Ovary (tissue), 9 donors: ENCODE data around the gene PHOSPHO2. TPM values are rescaled to one million over a fixed set of nuclear protein-coding genes. Genes with fewer than 3 reads are reported as not detected.
"Not testable (repeated sequence)": the region's sequence is repeated elsewhere in the genome, so short reads cannot be mapped to it uniquely, and the experiment has no call there.

ENCODE experiments used
- DNase-seq, 5 donors: peaks; one replicate each; pipeline ENCODE4 v3.0.0-alpha.2; 2019 to 2020
- H3K27ac ChIP-seq, 2 donors: fragments of 200-600 bp; one replicate each; pipeline versions ENCODE4 v1.5.1 to v1.8.0; 2019 to 2022
- H3K27me3 ChIP-seq: fragments of 200-600 bp; one replicate; pipeline ENCODE4 v1.8.0; 2022
- H3K36me3 ChIP-seq: fragments of 200-600 bp; sonication (generic); one replicate; pipeline ENCODE4 v1.5.1; 2019
- H3K4me1 ChIP-seq: one replicate; pipeline ENCODE4 v1.8.1; 2013; ENCODE audit warnings: mild to moderate bottlenecking, moderate library complexity; ENCODE audit not compliant: insufficient read depth
- H3K4me3 ChIP-seq: fragments of 200-600 bp; sonication (generic); one replicate; pipeline ENCODE4 v1.5.1; 2017
- H3K9me3 ChIP-seq, 2 donors: fragments of 200-600 bp in 1 of 2; sonication (generic) in 1 of 2; one replicate each; pipeline versions ENCODE4 v1.5.1 to v1.8.1; 2013 to 2019; ENCODE audit warnings: mild to moderate bottlenecking in 1 of 2, moderate library complexity in 1 of 2
- EP300 ChIP-seq: sonication (generic); formaldehyde crosslinking; IDR thresholded peaks from one replicate; pipeline ENCODE4 v1.6.1; 2017; ENCODE audit warnings: antibody characterized with exemption
- POLR2A ChIP-seq: fragments of 450-650 bp; IDR thresholded peaks from one replicate; pipeline ENCODE4 v1.6.1; 2017; ENCODE audit warnings: antibody characterized with exemption, mild to moderate bottlenecking, moderate library complexity
- WGBS, 3 donors: extraction: QIAGEN DNeasy Blood & Tissue Kit in 1 of 3; methylation state at CpG; one replicate each; pipeline versions ENCODE4 v1.1.5 to v1.1.7; 2013 to 2017; 5-methylcytosine and 5-hydroxymethylcytosine counted together
- intact Hi-C, 4 donors: fragments of 100-400 bp; cut with DNase I; formaldehyde crosslinking; loops; one replicate each; pipeline versions ENCODE4 v1.11.0 to v1.15.1; 2022 to 2023
- polyA plus RNA-seq, 2 donors: library from polyadenylated mRNA; stranded (reverse); fragments of 200-250 nt in 1 of 2; fragments of 350-450 nt in 1 of 2; fragmentation: Illumina TruSeq in 1 of 2; extraction: RNeasy Lipid Tissue Mini Kit (QIAGEN cat#74804) in 1 of 2; gene quantifications; one replicate each; pipeline ENCODE4 v1.2.3, GENCODE V29; 2013 to 2014
- total RNA-seq, 7 donors: library from RNA; depleted of rRNA in 2 of 7; stranded (reverse); fragments of >200 nt in 2 of 7; fragmentation: NEBNext Ultra II Directional in 3 of 7; extraction: Animal tissue kit (Norgen Biotek cat#: 25700) in 3 of 7; gene quantifications; one replicate each; pipeline versions ENCODE4 v1.1.0 to v1.2.4, GENCODE V29; 2016 to 2023
- TF ChIP-seq, protein P1 (sequence below), 3 donors: fragments of 450-650 bp in 2 of 3; fragments of 200-600 bp in 1 of 3; IDR thresholded peaks; one replicate each; pipeline versions ENCODE4 v1.5.1 to v1.8.0; 2016 to 2022; ENCODE audit warnings: antibody characterized with exemption in 3 of 3, mild to moderate bottlenecking in 1 of 3
- donor health status: DM: no; HTN: no; CAD: no; lungs with moderate emphysema.
- donor health status: DM: no; HTN: no; CAD: no.
- donor health status: Bipolar disorder and iron deficiency.
- donor health status: DM: yes; HTN: yes; CAD: no.
- donor health status: DM: no; HTN: no; CAD: no.
- donor health status: DM: yes; HTN: yes; CAD: no.

Gene PHOSPHO2
- total and polyA plus RNA-seq, 9 donors: 2.4 to 7.9 (median 5.8) TPM

DNA sequence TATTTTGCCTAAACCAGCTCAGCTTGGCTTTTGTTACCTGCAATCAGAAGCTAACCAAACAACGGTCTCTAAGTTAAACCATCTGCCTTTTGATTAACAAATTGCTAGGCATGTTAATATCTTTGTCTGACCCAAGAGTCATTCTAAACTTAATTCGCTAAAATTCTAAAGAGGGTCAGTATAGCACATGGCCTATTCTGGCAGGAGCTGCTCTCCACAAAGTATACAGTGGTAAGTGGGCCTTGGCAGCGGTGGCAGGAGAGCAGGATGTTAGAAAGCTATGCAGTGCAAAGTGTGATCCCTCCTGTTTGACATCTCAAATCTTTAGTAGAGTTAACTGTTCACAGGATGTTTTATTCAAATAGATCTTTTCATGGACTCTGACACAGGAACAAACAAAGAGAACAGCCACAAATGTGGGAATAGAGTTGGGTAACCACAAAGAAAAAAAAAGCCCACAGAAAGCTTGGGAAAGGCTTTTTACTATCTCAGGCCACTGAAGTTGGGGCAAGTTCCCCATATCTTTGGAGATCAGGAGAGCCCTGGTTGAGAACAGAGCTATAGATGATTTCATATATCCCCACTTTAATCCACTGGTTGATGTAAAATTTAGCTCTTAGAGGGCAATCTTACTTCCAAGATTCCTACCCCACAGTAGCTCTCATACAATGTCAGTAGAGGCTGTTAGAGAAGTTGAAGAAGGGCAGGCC, 10.7 kb upstream of the PHOSPHO2 start:
- TF ChIP-seq, protein P1, sequence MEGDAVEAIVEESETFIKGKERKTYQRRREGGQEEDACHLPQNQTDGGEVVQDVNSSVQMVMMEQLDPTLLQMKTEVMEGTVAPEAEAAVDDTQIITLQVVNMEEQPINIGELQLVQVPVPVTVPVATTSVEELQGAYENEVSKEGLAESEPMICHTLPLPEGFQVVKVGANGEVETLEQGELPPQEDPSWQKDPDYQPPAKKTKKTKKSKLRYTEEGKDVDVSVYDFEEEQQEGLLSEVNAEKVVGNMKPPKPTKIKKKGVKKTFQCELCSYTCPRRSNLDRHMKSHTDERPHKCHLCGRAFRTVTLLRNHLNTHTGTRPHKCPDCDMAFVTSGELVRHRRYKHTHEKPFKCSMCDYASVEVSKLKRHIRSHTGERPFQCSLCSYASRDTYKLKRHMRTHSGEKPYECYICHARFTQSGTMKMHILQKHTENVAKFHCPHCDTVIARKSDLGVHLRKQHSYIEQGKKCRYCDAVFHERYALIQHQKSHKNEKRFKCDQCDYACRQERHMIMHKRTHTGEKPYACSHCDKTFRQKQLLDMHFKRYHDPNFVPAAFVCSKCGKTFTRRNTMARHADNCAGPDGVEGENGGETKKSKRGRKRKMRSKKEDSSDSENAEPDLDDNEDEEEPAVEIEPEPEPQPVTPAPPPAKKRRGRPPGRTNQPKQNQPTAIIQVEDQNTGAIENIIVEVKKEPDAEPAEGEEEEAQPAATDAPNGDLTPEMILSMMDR (IDR thresholded peaks at IDR 0.05): no peak
- no peak for TF ChIP-seq EP300
- TF ChIP-seq POLR2A: no peak
- Histone ChIP-seq H3K4me1 (no peaks in the 10 kb centered on the region), H3K27me3 (no peaks in the 10 kb centered on the region), H3K36me3 (no peaks in the 10 kb centered on the region), H3K9me3 (no peaks in the 10 kb centered on the region), H3K4me3 (no peak overlapping the region), H3K27ac (no peak overlapping the region)
- intact Hi-C loops: no loop called here
- DNase-seq: no peak
- 74 to 83% (median 81%) methylated on average over 3 of the region's 3 CpGs for WGBS, 3 donors

DNA sequence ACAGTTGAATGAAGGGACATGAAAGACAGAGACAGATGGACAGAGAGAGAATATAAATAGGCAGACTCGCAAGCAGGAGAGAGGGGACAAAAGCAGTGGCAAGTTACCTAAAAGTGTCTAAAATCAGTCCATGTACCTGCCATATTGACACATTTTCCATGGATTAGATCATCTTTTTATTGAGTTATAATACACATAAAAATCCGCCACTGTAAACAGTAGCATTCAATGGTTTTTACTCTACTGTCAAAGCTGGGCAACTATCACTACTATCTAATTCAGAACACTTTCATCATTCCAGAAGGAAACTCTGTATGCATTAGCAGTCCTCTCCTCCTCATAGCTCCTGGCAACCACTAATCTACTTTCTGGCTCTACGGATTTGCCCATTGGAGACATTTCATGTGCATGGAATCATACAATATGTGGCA, 10.1 kb upstream of the PHOSPHO2 start:
- no peaks in the 10 kb centered on the region for H3K36me3 ChIP-seq
- H3K4me1 ChIP-seq: no peaks in the 10 kb centered on the region
- no peak for TF ChIP-seq EP300
- TF ChIP-seq, protein P1 (IDR thresholded peaks at IDR 0.05): no peak
- TF ChIP-seq POLR2A: no peak
- intact Hi-C loops: no loop called here
- no peaks in the 10 kb centered on the region for H3K9me3 ChIP-seq
- 60 to 97% (median 80%) methylated on average over 3 of the region's 3 CpGs for WGBS, 3 donors
- H3K27ac ChIP-seq: no peak overlapping the region
- DNase-seq: no peak
- H3K4me3 ChIP-seq: no peak overlapping the region
- H3K27me3 ChIP-seq: no peaks in the 10 kb centered on the region

DNA sequence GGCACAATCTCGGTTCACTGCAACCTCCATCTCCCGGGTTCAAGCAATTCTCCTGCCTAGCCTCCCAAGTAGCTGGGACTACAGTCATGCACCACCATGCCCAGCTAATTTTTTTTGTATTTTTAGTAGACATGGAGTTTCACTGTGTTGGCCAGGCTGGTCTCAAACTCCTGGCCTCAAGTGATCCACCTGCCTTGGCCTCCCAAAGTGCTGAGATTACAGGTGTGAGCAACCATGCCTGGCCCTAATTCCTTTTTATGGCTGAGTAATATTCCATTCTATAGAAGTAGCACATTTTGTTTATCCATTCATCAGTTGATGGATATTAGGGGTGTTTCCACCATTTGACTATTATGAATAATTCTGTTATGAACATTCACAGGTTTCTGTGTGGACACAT, 9.6 kb upstream of the PHOSPHO2 start:
- H3K4me3 ChIP-seq, H3K4me1 ChIP-seq, H3K9me3 ChIP-seq, H3K36me3 ChIP-seq, DNase-seq, intact Hi-C loops, H3K27ac ChIP-seq, H3K27me3 ChIP-seq: not testable (repeated sequence)
- 90 to 95% (median 93%) methylated on average over 2 of the region's 2 CpGs for WGBS, 3 donors

DNA sequence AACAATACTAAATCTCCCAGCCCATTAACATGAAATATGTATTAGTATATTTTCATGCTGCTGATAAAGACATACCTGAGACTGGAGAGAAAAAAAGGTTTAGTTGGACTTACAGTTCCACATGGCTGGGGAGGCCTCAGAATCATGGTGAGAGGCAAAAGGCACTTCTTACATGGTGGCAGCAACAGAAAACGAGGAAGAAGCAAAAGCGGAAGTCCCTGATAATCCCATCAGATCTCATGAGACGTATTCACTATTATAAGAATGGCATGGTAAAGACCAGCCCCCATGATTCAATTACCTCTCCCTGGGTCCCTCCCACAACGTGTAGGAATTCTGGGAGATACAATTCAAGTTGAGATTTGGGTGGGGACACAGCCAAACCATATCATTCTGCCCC, 7.4 kb upstream of the PHOSPHO2 start:
- H3K36me3 ChIP-seq, H3K4me1 ChIP-seq, H3K4me3 ChIP-seq, H3K27ac ChIP-seq, H3K9me3 ChIP-seq, intact Hi-C loops, H3K27me3 ChIP-seq, DNase-seq: not testable (repeated sequence)
- 84 to 88% (median 85%) methylated on average over 4 of the region's 4 CpGs for WGBS, 3 donors

DNA sequence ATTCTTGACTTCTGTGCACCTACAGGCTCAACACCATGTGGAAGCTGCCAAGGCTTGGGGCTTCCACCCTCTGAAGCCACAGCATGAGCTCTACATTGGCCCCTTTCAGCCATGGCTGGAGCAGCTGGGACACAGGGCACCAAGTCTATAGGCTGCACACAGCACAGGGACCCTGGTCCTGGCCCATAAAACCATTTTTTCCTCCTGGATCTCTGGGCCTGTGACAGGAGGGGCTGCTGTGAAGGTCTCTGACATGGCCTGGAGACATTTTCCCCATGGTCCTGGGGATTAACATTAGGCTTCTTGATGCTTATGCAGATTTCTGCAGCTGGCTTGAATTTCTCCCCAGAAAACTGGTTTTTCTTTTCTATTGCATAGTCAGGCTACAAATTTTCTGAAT, 6.3 kb upstream of the PHOSPHO2 start:
- H3K36me3 ChIP-seq, H3K4me1 ChIP-seq, H3K4me3 ChIP-seq, H3K27ac ChIP-seq, H3K27me3 ChIP-seq, H3K9me3 ChIP-seq, DNase-seq, intact Hi-C loops: not testable (repeated sequence)

DNA sequence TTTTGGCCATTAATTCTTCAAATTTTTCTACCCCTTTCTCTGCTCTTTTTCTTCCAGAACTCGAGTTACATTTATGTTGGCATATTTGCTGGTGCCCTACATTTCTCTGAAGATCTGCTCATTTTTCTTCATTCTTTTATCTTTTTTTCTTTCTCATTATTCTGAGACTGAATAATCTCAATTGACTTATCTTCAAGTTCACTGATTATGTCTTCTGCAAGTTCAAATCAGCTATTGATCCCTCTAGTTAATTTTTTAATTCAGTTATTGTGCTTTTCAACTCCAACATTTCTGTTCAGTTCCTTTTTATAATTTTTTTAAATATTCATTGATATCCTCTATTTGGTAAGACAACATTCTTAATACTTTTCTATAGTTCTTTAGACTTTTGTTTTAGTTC, 3.3 kb upstream of the PHOSPHO2 start:
- no peak overlapping the region for H3K4me3 ChIP-seq
- intact Hi-C loops: no loop called here
- H3K9me3 ChIP-seq: no peaks in the 10 kb centered on the region
- no peaks in the 10 kb centered on the region for H3K4me1 ChIP-seq
- DNase-seq: no peak
- no peaks in the 10 kb centered on the region for H3K36me3 ChIP-seq
- H3K27me3 ChIP-seq: no peaks in the 10 kb centered on the region
- no peak overlapping the region for H3K27ac ChIP-seq
- TF ChIP-seq, protein P1 (IDR thresholded peaks at IDR 0.05): no peak
- TF ChIP-seq EP300 (no peak), POLR2A (no peak)
- 83 to 95% (median 89%) methylated on average over 1 of the region's 1 CpG for WGBS, 3 donors
